ENCODE data around the gene SH3BGRL3. TPM values are rescaled to one million over a fixed set of nuclear protein-coding genes. Genes with fewer than 3 reads are reported as not detected.
"Not testable (repeated sequence)": the region's sequence is repeated elsewhere in the genome, so short reads cannot be mapped to it uniquely, and the experiment has no call there.

The SH3BGRL3 gene
- total RNA-seq, 1 donor from 2014 or later = 575 TPM

- Mint-ChIP-seq H3K36me3 (ENCODE audit: low read depth) (peaks cover 3% of the 10 kb centered on the region), H3K9me3 (no peaks in the 10 kb centered on the region), H3K4me3 (no peak overlapping the region), H3K27ac (no peak overlapping the region), H3K4me1 (ENCODE audit: low read depth) (peaks cover 6% of the 10 kb centered on the region), H3K27me3 (ENCODE audit: insufficient read depth) (no peaks in the 10 kb centered on the region)
- intact Hi-C loops (cut with micrococcal nuclease) = no loop called here
- no peak for DNase-seq (ENCODE audit: low spot score)
Observed at GRCh38 chr1:26297791-26298124, 17.9 kb downstream of the SH3BGRL3 start.

GRCh38 chr1:26300578-26301275 is 20.8 kb downstream of the SH3BGRL3 start:
- no peak for DNase-seq (ENCODE audit: low spot score)
- Mint-ChIP-seq H3K4me1 (ENCODE audit: low read depth) (peaks cover 18% of the 10 kb centered on the region), H3K27me3 (ENCODE audit: insufficient read depth) (no peaks in the 10 kb centered on the region), H3K27ac (peak overlapping the region; percentile 41), H3K4me3 (no peak overlapping the region), H3K36me3 (ENCODE audit: low read depth) (no peaks in the 10 kb centered on the region), H3K9me3 (no peaks in the 10 kb centered on the region)
- intact Hi-C loops (cut with micrococcal nuclease) = no loop called here

- H3K27ac Mint-ChIP-seq = no peak overlapping the region
- peaks cover 2% of the 10 kb centered on the region for H3K36me3 Mint-ChIP-seq (ENCODE audit: low read depth)
- H3K27me3 Mint-ChIP-seq (ENCODE audit: insufficient read depth) = no peaks in the 10 kb centered on the region
- H3K4me1 Mint-ChIP-seq (ENCODE audit: low read depth) = peaks cover 39% of the 10 kb centered on the region
- H3K4me3 Mint-ChIP-seq = no peak overlapping the region
- H3K9me3 Mint-ChIP-seq = no peaks in the 10 kb centered on the region
- DNase-seq (ENCODE audit: low spot score) = no peak
- intact Hi-C loops (cut with micrococcal nuclease) = no loop called here
Observed at GRCh38 chr1:26302733-26303405, 23.0 kb downstream of the SH3BGRL3 start.

GRCh38 chr1:26305667-26306289 is 25.9 kb downstream of the SH3BGRL3 start:
- H3K27me3 Mint-ChIP-seq (ENCODE audit: insufficient read depth) = no peaks in the 10 kb centered on the region
- intact Hi-C loops (cut with micrococcal nuclease) = loop anchor here (1.0 to 5.0 kb wide), 7 partner anchors 16 to 597 kb away; partner anchors contain the start of genes CEP85 and GPATCH3
- peak overlapping the region; percentile 99 for H3K4me3 Mint-ChIP-seq
- H3K36me3 Mint-ChIP-seq (ENCODE audit: low read depth) = peaks cover 2% of the 10 kb centered on the region
- no peaks in the 10 kb centered on the region for H3K9me3 Mint-ChIP-seq
- H3K4me1 Mint-ChIP-seq (ENCODE audit: low read depth) = peaks cover 40% of the 10 kb centered on the region
- peak overlapping the region; percentile 95 for H3K27ac Mint-ChIP-seq
- DNase-seq (ENCODE audit: low spot score) = no peak

- peak within 1 kb of the TSS; percentile 95 for H3K27ac Mint-ChIP-seq
- intact Hi-C loops (cut with micrococcal nuclease) = loop anchor here (1.0 to 5.0 kb wide), 9 partner anchors 11 to 596 kb away; partner anchors contain the start of genes CD52, CEP85, GPATCH3 and HMGN2
- DNase-seq (ENCODE audit: low spot score) = peak; percentile 92
- peak within 1 kb of the TSS; percentile 99 for H3K4me3 Mint-ChIP-seq
- peaks cover 41% of the 10 kb centered on the region for H3K4me1 Mint-ChIP-seq (ENCODE audit: low read depth)
- no peaks in the 10 kb centered on the region for H3K9me3 Mint-ChIP-seq
- H3K27me3 Mint-ChIP-seq (ENCODE audit: insufficient read depth) = no peaks in the 10 kb centered on the region
- H3K36me3 Mint-ChIP-seq (ENCODE audit: low read depth) = peaks cover 2% of the 10 kb centered on the region
Observed at GRCh38 chr1:26306290-26307229, 26.7 kb downstream of the SH3BGRL3 start, which contains the start of gene UBXN11. UBXN11 (minus strand) TSS chr1:26306636; CDS start chr1:26302883, 3,753 bp downstream.

GRCh38 chr1:26307363-26307781 is 27.5 kb downstream of the SH3BGRL3 start:
- Mint-ChIP-seq H3K4me1 (ENCODE audit: low read depth) (peaks cover 48% of the 10 kb centered on the region), H3K4me3 (peak overlapping the region; percentile 99), H3K9me3 (no peaks in the 10 kb centered on the region), H3K36me3 (ENCODE audit: low read depth) (peaks cover 2% of the 10 kb centered on the region), H3K27ac (peak overlapping the region; percentile 83), H3K27me3 (ENCODE audit: insufficient read depth) (no peaks in the 10 kb centered on the region)
- intact Hi-C loops (cut with micrococcal nuclease) = loop anchor here (1.0 to 5.0 kb wide), 6 partner anchors 10 to 595 kb away; partner anchors contain the start of genes CD52, CEP85, GPATCH3 and HMGN2
- no peak for DNase-seq (ENCODE audit: low spot score)

- Mint-ChIP-seq H3K4me3 (peak overlapping the region; percentile 39), H3K4me1 (ENCODE audit: low read depth) (peaks cover 51% of the 10 kb centered on the region), H3K27ac (peak overlapping the region; percentile 83)
- H3K36me3 Mint-ChIP-seq (ENCODE audit: low read depth); H3K9me3 Mint-ChIP-seq; H3K27me3 Mint-ChIP-seq (ENCODE audit: insufficient read depth); DNase-seq (ENCODE audit: low spot score): not testable (repeated sequence)
- intact Hi-C loops (cut with micrococcal nuclease) = loop anchor here (1.0 to 5.0 kb wide), 6 partner anchors 9 to 594 kb away; partner anchors contain the start of genes CD52, CEP85, GPATCH3 and HMGN2
Observed at GRCh38 chr1:26307966-26308899, 28.3 kb downstream of the SH3BGRL3 start.

- H3K4me1 Mint-ChIP-seq (ENCODE audit: low read depth) = peaks cover 63% of the 10 kb centered on the region
- H3K9me3 Mint-ChIP-seq = no peaks in the 10 kb centered on the region
- peaks cover 4% of the 10 kb centered on the region for H3K36me3 Mint-ChIP-seq (ENCODE audit: low read depth)
- intact Hi-C loops (cut with micrococcal nuclease) = no loop called here
- no peak overlapping the region for H3K27ac Mint-ChIP-seq
- no peak for DNase-seq (ENCODE audit: low spot score)
- no peak overlapping the region for H3K4me3 Mint-ChIP-seq
- H3K27me3 Mint-ChIP-seq (ENCODE audit: insufficient read depth) = no peaks in the 10 kb centered on the region
Observed at GRCh38 chr1:26314501-26314900, 34.6 kb downstream of the SH3BGRL3 start.

- peaks cover 78% of the 10 kb centered on the region for H3K4me1 Mint-ChIP-seq (ENCODE audit: low read depth)
- H3K4me3 Mint-ChIP-seq = peak overlapping the region; percentile 62
Observed at GRCh38 chr1:26315874-26316850, 36.3 kb downstream of the SH3BGRL3 start.

GRCh38 chr1:26317146-26317545 is 37.3 kb downstream of the SH3BGRL3 start:
- peaks cover 14% of the 10 kb centered on the region for H3K36me3 Mint-ChIP-seq (ENCODE audit: low read depth)
- peak overlapping the region; percentile 88 for H3K27ac Mint-ChIP-seq
- H3K9me3 Mint-ChIP-seq = no peaks in the 10 kb centered on the region
- H3K4me1 Mint-ChIP-seq (ENCODE audit: low read depth) = peaks cover 78% of the 10 kb centered on the region
- no peak for DNase-seq (ENCODE audit: low spot score)
- peak overlapping the region; percentile 87 for H3K4me3 Mint-ChIP-seq
- H3K27me3 Mint-ChIP-seq (ENCODE audit: insufficient read depth) = no peaks in the 10 kb centered on the region
- intact Hi-C loops (cut with micrococcal nuclease) = loop anchor here (1.0 kb wide), 1 partner anchor 10 kb away; no protein-coding TSS in a partner anchor

More at GRCh38 chr1:26315874-26316850, 36.3 kb downstream of the SH3BGRL3 start:
- Mint-ChIP-seq H3K27ac (peak overlapping the region; percentile 61), H3K27me3 (ENCODE audit: insufficient read depth) (no peaks in the 10 kb centered on the region), H3K9me3 (no peaks in the 10 kb centered on the region), H3K36me3 (ENCODE audit: low read depth) (peaks cover 9% of the 10 kb centered on the region)
- intact Hi-C loops (cut with micrococcal nuclease) = no loop called here
- DNase-seq (ENCODE audit: low spot score) = no peak

Measured in activated T-helper 1 cell treated with anti-CD3 and anti-CD28 coated beads, Interleukin-12 subunit alpha, Interleukin-12 subunit beta, Interleukin-2, Interleukin-4 antibody, amounts not matched to agents 30 ng/mL and 10 ng/mL and 1 ng/mL, durations not matched to agents 14 hours and 24 hours and 36 hours (primary cell).